ENCODE measurements around the gene PRPH. TPM values are rescaled to one million over a fixed set of nuclear protein-coding genes. Genes with fewer than 3 reads are reported as not detected.
A peak's percentile ranks its signal among the peaks of the same experiment; 100 is the strongest.

PRPH gene
- total and polyA plus RNA-seq, 9 of the 15 experiments (the other 6 are each of a cell fraction or from before 2014, with no cell fraction given): 0.27 to 1.9 (median 1.3) TPM; not detected in 1

- peak; percentile 28; the same call in 1 of the 2 replicates for TF ChIP-seq ZEB2 (IDR thresholded peaks at IDR 0.05)
- TF ChIP-seq PTRF (tag; IDR thresholded peaks at IDR 0.05): no peak
- no peak for TF ChIP-seq HIVEP1 (CRISPR knock-in tag; IDR thresholded peaks at IDR 0.05)
- no peak for TF ChIP-seq RHOXF2B (CRISPR knock-in tag; conservative IDR thresholded peaks at IDR 0.05)
- TF ChIP-seq DNMT1 (IDR thresholded peaks at IDR 0.05): no peak
- no peak for TF ChIP-seq THRB (CRISPR knock-in tag; conservative IDR thresholded peaks at IDR 0.05)
- TF ChIP-seq MECOM (CRISPR knock-in tag; IDR thresholded peaks at IDR 0.05): no peak
- TF ChIP-seq, protein P1, sequence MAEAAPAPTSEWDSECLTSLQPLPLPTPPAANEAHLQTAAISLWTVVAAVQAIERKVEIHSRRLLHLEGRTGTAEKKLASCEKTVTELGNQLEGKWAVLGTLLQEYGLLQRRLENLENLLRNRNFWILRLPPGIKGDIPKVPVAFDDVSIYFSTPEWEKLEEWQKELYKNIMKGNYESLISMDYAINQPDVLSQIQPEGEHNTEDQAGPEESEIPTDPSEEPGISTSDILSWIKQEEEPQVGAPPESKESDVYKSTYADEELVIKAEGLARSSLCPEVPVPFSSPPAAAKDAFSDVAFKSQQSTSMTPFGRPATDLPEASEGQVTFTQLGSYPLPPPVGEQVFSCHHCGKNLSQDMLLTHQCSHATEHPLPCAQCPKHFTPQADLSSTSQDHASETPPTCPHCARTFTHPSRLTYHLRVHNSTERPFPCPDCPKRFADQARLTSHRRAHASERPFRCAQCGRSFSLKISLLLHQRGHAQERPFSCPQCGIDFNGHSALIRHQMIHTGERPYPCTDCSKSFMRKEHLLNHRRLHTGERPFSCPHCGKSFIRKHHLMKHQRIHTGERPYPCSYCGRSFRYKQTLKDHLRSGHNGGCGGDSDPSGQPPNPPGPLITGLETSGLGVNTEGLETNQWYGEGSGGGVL (CRISPR knock-in tag; IDR thresholded peaks at IDR 0.05): no peak
- TF ChIP-seq BRD9 (IDR thresholded peaks at IDR 0.05; ENCODE audit: low read depth, partially characterized antibody): no peak
- TF ChIP-seq SMARCA5 (IDR thresholded peaks at IDR 0.05): no peak; the same call in 1 of the 2 replicates
- TF ChIP-seq NUFIP1 (IDR thresholded peaks at IDR 0.05; ENCODE audit: partially characterized antibody): no peak
- no peak for TF ChIP-seq PCBP1 (IDR thresholded peaks at IDR 0.05; ENCODE audit: low read depth, low read length, poor library complexity, severe bottlenecking)
- TF ChIP-seq KLF16 (IDR thresholded peaks at IDR 0.05): peak; percentile 79
- TF ChIP-seq HES1 (IDR thresholded peaks at IDR 0.05; ENCODE audit: low read depth): no peak
- TF ChIP-seq MTA1 (IDR thresholded peaks at IDR 0.05; ENCODE audit: borderline replicate concordance): 0 out of 2 replicates have a peak, but pooled peaks have one; percentile 44
- no peak for TF ChIP-seq HNRNPK (IDR thresholded peaks at IDR 0.05; ENCODE audit: low read depth, low read length, poor library complexity, severe bottlenecking)
- no peak for TF ChIP-seq U2AF2 (optimal IDR thresholded peaks at IDR 0.05; ENCODE audit: low read depth, low read length)
- TF ChIP-seq TAF9B (IDR thresholded peaks at IDR 0.05; ENCODE audit: partially characterized antibody): no peak
- no peak for TF ChIP-seq SRSF1 (IDR thresholded peaks at IDR 0.05; ENCODE audit: low read depth, low read length)
- no peak for TF ChIP-seq KHSRP (IDR thresholded peaks at IDR 0.05)
- TF ChIP-seq ZNF3 (CRISPR knock-in tag; IDR thresholded peaks at IDR 0.05): no peak
- no peak for TF ChIP-seq COPS2 (conservative IDR thresholded peaks at IDR 0.05)
- TF ChIP-seq ZNF347 (CRISPR knock-in tag; IDR thresholded peaks at IDR 0.05; ENCODE audit: low read depth): no peak
- TF ChIP-seq BCOR (IDR thresholded peaks at IDR 0.05): peak; percentile 76
- TF ChIP-seq RNF2 (IDR thresholded peaks at IDR 0.05): no peak; the same call in 1 of the 2 replicates
- no peak for TF ChIP-seq ARID3A (IDR thresholded peaks at IDR 0.05; ENCODE audit: borderline replicate concordance, low read depth, low read length)
These were observed 47.3 kb downstream of the PRPH start (continued) for GRCh38 chr12:49342066-49342913.

Data from K562 (cell line).